ENCODE measurements around the gene HYAL3.

HYAL3 gene

DNA sequence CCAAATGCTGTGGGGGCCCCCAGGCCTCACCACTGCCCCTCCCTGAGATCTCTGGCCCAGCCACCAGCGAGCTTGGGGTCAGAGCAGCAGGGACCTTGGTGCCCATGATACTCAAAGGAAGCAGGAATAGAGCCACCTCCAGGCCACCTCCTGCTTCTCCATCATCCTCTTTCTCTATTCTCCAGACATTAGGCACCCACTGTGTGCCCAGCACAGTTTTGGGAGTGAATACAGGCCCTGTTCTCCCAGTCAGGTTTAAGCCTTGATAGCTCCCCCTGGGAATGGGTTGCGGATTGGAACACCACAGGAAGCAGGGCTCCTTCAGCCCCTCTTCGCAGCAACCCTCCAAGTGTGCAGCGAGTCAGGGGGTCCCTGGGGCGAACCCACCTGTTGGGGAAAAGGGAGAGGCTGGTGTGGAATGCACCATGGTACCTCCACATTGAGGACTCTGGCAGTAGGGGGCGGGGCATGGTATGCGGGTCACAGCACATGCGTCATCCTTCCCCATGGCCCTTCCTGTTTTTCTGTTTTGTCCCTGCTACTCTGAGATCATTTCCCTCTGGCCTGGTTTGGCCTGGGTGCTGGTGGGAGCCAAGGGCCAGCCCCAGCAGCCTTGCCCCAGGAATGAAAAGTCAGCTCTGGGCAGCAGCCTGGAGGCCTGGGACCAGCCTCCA lies 44.5 kb downstream of the HYAL3 start:
- DNase-seq (ENCODE audit: low read depth): no peak
- H3K4me3 ChIP-seq (ENCODE audit: low read depth, low read length): no peak overlapping the region
- TF ChIP-seq, protein P1, sequence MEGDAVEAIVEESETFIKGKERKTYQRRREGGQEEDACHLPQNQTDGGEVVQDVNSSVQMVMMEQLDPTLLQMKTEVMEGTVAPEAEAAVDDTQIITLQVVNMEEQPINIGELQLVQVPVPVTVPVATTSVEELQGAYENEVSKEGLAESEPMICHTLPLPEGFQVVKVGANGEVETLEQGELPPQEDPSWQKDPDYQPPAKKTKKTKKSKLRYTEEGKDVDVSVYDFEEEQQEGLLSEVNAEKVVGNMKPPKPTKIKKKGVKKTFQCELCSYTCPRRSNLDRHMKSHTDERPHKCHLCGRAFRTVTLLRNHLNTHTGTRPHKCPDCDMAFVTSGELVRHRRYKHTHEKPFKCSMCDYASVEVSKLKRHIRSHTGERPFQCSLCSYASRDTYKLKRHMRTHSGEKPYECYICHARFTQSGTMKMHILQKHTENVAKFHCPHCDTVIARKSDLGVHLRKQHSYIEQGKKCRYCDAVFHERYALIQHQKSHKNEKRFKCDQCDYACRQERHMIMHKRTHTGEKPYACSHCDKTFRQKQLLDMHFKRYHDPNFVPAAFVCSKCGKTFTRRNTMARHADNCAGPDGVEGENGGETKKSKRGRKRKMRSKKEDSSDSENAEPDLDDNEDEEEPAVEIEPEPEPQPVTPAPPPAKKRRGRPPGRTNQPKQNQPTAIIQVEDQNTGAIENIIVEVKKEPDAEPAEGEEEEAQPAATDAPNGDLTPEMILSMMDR (IDR thresholded peaks at IDR 0.05; ENCODE audit: control insufficient read depth, extremely low read depth, insufficient read depth): no peak

DNA sequence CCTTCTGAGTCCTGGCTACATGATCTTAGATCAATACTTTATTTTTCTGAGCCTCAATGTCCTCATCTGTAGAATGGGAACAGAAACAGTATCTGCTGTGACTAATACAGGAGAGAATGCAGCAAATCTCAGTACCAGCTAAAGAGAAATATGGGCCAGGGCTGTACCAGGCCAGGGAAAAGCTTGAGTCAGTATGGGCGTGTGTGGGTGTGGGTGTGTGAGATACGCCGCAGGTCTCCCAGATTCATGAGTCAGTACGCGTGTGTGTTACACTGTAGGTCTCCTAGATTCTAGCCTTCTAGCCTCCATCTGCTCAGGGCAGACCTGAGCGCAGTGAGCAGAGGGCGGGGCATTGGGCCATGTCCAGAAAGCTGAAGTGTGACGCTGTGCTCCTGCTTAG lies 48.0 kb downstream of the HYAL3 start:
- TF ChIP-seq, protein P1 (IDR thresholded peaks at IDR 0.05; ENCODE audit: control insufficient read depth, extremely low read depth, insufficient read depth): no peak
- H3K4me3 ChIP-seq (ENCODE audit: low read depth, low read length): no peak overlapping the region
- no peak for DNase-seq (ENCODE audit: low read depth)

DNA sequence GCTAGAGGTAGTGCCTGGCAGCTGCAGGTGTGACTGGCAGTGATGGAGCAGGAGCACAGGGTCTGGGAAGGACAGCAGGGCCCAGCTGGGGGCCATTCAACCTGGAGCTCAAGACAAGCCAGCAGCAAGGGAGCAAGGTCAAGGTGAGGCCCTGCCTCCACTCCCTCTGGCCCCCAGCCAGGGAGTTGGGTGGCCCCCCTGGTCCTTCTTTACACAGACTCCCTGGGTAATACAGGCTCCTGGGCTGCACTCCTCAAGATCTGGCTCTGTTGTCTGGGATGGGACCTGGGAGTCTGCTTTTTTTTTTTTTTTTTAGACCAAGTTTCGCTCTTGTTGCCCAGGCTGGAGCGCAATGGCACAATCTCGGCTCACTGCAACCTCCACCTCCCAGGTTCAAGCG lies 48.7 kb downstream of the HYAL3 start:
- TF ChIP-seq, protein P1 (IDR thresholded peaks at IDR 0.05; ENCODE audit: control insufficient read depth, extremely low read depth, insufficient read depth): no peak
- no peak overlapping the region for H3K4me3 ChIP-seq (ENCODE audit: low read depth, low read length)
- DNase-seq (ENCODE audit: low read depth): no peak

DNA sequence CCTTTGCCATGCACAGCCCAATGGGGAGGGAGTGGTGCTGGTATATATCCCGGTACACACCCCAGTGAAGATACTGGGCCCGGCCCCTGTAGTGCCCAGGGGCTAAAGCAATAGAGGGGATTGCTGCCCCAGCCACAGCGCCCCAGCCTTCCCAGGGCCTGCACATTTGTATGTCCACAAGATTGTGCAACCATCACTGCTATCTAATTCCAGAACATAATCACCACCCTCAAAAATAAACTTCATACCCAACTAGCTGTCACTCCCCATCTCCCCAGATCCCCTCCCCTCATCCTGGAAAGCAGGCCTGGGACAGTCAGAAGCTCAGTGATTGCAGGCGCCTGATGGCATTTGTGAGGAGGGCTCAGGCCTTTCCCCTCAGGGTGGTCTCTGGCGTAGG lies 49.7 kb downstream of the HYAL3 start:
- H3K4me3 ChIP-seq (ENCODE audit: low read depth, low read length): no peak overlapping the region
- DNase-seq (ENCODE audit: low read depth): no peak
- TF ChIP-seq, protein P1 (IDR thresholded peaks at IDR 0.05; ENCODE audit: control insufficient read depth, extremely low read depth, insufficient read depth): no peak

DNA sequence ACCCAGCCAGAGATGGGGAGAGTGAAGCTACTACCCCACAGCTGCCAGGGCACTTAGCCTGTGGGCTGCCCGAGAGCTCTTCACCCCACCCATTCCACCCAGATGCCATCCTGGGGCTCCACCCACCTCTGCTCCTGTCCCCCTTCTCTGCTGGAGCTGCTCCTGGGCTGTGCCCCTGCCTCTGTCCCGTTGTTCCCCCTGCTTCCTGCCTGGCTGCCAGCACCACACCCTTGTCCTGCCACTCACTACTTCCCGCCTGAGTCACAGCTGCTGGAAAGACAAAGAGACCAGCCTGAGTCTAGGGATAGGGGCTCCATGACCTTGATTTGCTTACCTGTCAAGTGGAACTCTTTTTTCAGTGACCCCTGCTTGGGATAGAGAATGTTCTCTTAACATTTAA lies 50.8 kb downstream of the HYAL3 start:
- DNase-seq (ENCODE audit: low read depth): no peak
- H3K4me3 ChIP-seq (ENCODE audit: low read depth, low read length): no peak overlapping the region
- TF ChIP-seq, protein P1 (IDR thresholded peaks at IDR 0.05; ENCODE audit: control insufficient read depth, extremely low read depth, insufficient read depth): no peak

DNA sequence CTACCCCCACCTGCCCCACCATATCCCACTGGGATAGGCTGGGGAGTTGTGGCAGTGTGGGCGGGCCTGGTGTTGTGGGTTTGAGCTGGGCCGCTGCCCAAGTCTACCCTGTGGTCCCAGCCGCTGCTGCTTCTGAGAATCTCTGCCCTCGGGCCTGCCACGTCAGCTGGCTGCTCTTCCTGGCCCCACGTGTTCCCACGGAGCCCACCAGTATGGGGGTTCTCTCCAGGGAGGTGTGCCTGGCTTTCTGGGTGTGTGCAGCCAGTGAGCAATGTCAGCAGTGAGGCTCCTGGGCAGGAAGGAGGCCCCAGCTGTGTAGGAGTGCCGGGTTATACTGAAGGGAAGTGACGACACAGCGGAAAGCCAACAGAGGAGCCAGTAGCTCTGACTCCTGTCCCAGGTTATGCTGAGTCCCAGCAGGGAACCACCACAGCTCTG lies 52.7 kb downstream of the HYAL3 start:
- no peak overlapping the region for H3K4me3 ChIP-seq (ENCODE audit: low read depth, low read length)
- DNase-seq (ENCODE audit: low read depth): no peak
- TF ChIP-seq, protein P1 (IDR thresholded peaks at IDR 0.05; ENCODE audit: control insufficient read depth, extremely low read depth, insufficient read depth): no peak

Measured in LNCaP clone FGC (cell line).